H1 (cell line): ENCODE results near the gene GABBR1. TPM values are rescaled to one million over a fixed set of nuclear protein-coding genes. Genes with fewer than 3 reads are reported as not detected.

Experiments
- CTCF ChIA-PET: fragments of 300-600 bp; sonication (Branson Sonifier 250); formaldehyde crosslinking; loops from one replicate; lab custom pipeline; 2021; ENCODE audit not compliant: partially characterized antibody; lab: Charles Lee
- POLR2A ChIA-PET: fragments of 300-600 bp; sonication (Branson Sonifier 250); formaldehyde crosslinking; loops from one replicate; lab custom pipeline; 2021; ENCODE audit warnings: inconsistent platforms; ENCODE audit not compliant: partially characterized antibody; lab: Charles Lee
- DNase-seq, 2 experiments: peaks; one replicate each; pipeline versions ENCODE4 v3.0.0 to v3.0.0-alpha.2; 2010 to 2022; ENCODE audit warnings: low spot score in 2 of 2, low read depth in 1 of 2, mixed read lengths in 1 of 2
- FAIRE-seq: peaks from 2 replicates; lab custom pipeline; 2011; peaks lifted over from hg19 to GRCh38; lab: Jason Lieb, UNC
- H2AFZ ChIP-seq: 2 replicates; pipeline ENCODE4 v1.8.1; 2012; ENCODE audit warnings: low read length, inconsistent platforms
- H2AK5ac ChIP-seq: 2 replicates; pipeline ENCODE4 v1.6.1; 2013; ENCODE audit warnings: low read depth, low read length
- H2BK120ac ChIP-seq: replicated peaks from 2 replicates; pipeline ENCODE3; 2013; ENCODE audit warnings: low read depth, low read length, inconsistent platforms
- H2BK12ac ChIP-seq: 2 replicates; pipeline ENCODE4 v1.6.1; 2013; ENCODE audit warnings: low read depth, low read length
- H2BK15ac ChIP-seq: 2 replicates; pipeline ENCODE4 v1.6.1; 2013; ENCODE audit warnings: low read length
- H2BK20ac ChIP-seq: 2 replicates; pipeline ENCODE4 v1.6.1; 2013; ENCODE audit warnings: low read length
- H2BK5ac ChIP-seq: 2 replicates; pipeline ENCODE4 v1.6.1; 2013; ENCODE audit warnings: low read depth, low read length
- H3K14ac ChIP-seq: 2 replicates; pipeline ENCODE4 v1.6.1; 2013; ENCODE audit warnings: inconsistent platforms; ENCODE audit not compliant: insufficient read length
- H3K18ac ChIP-seq: 2 replicates; pipeline ENCODE4 v1.6.1; 2013; ENCODE audit warnings: low read length; ENCODE audit errors: extremely low read depth
- H3K23ac ChIP-seq: 2 replicates; pipeline ENCODE4 v1.6.1; 2013; ENCODE audit warnings: inconsistent platforms; ENCODE audit not compliant: insufficient read length
- H3K23me2 ChIP-seq: 2 replicates; pipeline ENCODE4 v1.6.1; 2013; ENCODE audit warnings: low read depth, low read length
- H3K27ac ChIP-seq: 2 replicates; pipeline ENCODE4 v1.6.1; 2011; ENCODE audit warnings: low read depth, low read length, inconsistent platforms
- H3K27me3 ChIP-seq, 4 experiments: replicated peaks in 1 of 4; 1 replicate in 1 of 4; 2 replicates in 3 of 4; pipeline versions ENCODE4 v1.6.1 to v1.8.1; 2011 to 2013; ENCODE audit warnings: low read length in 3 of 4, mild to moderate bottlenecking in 3 of 4, inconsistent platforms in 2 of 4, mixed read lengths in 2 of 4, moderate library complexity in 1 of 4; ENCODE audit not compliant: control insufficient read depth in 3 of 4, insufficient read depth in 3 of 4; ENCODE audit errors: extremely low read depth in 1 of 4
- H3K36me3 ChIP-seq, 4 experiments: 2 replicates each; pipeline versions ENCODE4 v1.6.1 to v1.8.1; 2011 to 2013; ENCODE audit warnings: mild to moderate bottlenecking in 4 of 4, low read length in 3 of 4, moderate library complexity in 2 of 4, control low read depth in 1 of 4, inconsistent platforms in 1 of 4; ENCODE audit not compliant: insufficient read depth in 4 of 4, control insufficient read depth in 2 of 4
- H3K4ac ChIP-seq: replicated peaks from 2 replicates; pipeline ENCODE3; 2013; ENCODE audit warnings: low read length, low read depth, mixed read lengths, inconsistent platforms; ENCODE audit not compliant: insufficient read length
- H3K4me1 ChIP-seq, 4 experiments: replicated peaks in 1 of 4; 1 replicate in 1 of 4; 2 replicates in 3 of 4; pipeline versions ENCODE4 v1.6.1 to v1.8.1; 2011 to 2013; ENCODE audit warnings: low read length in 3 of 4, inconsistent platforms in 2 of 4, mixed read lengths in 1 of 4; ENCODE audit not compliant: insufficient read depth in 4 of 4, control insufficient read depth in 3 of 4
- H3K4me2 ChIP-seq, 2 experiments: 2 replicates each; pipeline versions ENCODE4 v1.6.1 to v1.8.1; 2011 to 2013; ENCODE audit warnings: low read depth in 2 of 2, low read length in 2 of 2, control low read depth in 1 of 2, inconsistent platforms in 1 of 2, mild to moderate bottlenecking in 1 of 2; ENCODE audit not compliant: insufficient read depth in 1 of 2
- H3K4me3 ChIP-seq, 4 experiments: fragments of 200-600, 300-600 bp in 1 of 4; sonication (generic), shearing (Covaris generic), sonication (Bioruptor Twin) in 1 of 4; 2 replicates each; pipeline versions ENCODE4 v1.5.1 to v1.8.1; 2011 to 2016; ENCODE audit warnings: low read length in 4 of 4, low read depth in 3 of 4, control low read depth in 2 of 4, inconsistent platforms in 2 of 4, mild to moderate bottlenecking in 2 of 4, mixed read lengths in 1 of 4, moderate library complexity in 1 of 4; ENCODE audit not compliant: insufficient read depth in 2 of 4; ENCODE audit errors: extremely low read depth in 1 of 4
- H3K56ac ChIP-seq: replicated peaks from 2 replicates; pipeline ENCODE3; 2013; ENCODE audit warnings: low read depth, mild to moderate bottlenecking, mixed read lengths, low read length, inconsistent platforms; ENCODE audit not compliant: insufficient read length
- H3K79me1 ChIP-seq: 2 replicates; pipeline ENCODE4 v1.6.1; 2013; ENCODE audit warnings: low read depth, low read length, control low read depth
- H3K79me2 ChIP-seq, 2 experiments: 2 replicates each; pipeline versions ENCODE4 v1.6.1 to v1.8.1; 2012 to 2013; ENCODE audit warnings: low read length in 2 of 2, mild to moderate bottlenecking in 2 of 2, inconsistent platforms in 1 of 2; ENCODE audit not compliant: insufficient read depth in 2 of 2, control insufficient read depth in 1 of 2
- H3K9ac ChIP-seq, 4 experiments: replicated peaks in 1 of 4; 1 replicate in 1 of 4; 2 replicates in 3 of 4; pipeline versions ENCODE4 v1.6.1 to v1.8.1; 2011 to 2013; ENCODE audit warnings: low read depth in 3 of 4, low read length in 3 of 4, control low read depth in 2 of 4, mild to moderate bottlenecking in 2 of 4, moderate library complexity in 2 of 4, inconsistent platforms in 1 of 4; ENCODE audit errors: extremely low read depth in 1 of 4
- H3K9me3 ChIP-seq, 2 experiments: 2 replicates each; pipeline versions ENCODE4 v1.6.1 to v1.8.1; 2012 to 2013; ENCODE audit warnings: mild to moderate bottlenecking in 2 of 2, moderate library complexity in 2 of 2, control low read depth in 1 of 2, inconsistent platforms in 1 of 2, low read depth in 1 of 2, low read length in 1 of 2, mixed read lengths in 1 of 2; ENCODE audit not compliant: insufficient read depth in 2 of 2
- H4K20me1 ChIP-seq, 2 experiments: replicated peaks in 1 of 2; 2 replicates each; pipeline versions ENCODE3 to v1.8.1; 2011 to 2013; ENCODE audit warnings: inconsistent platforms in 2 of 2, low read length in 2 of 2, mild to moderate bottlenecking in 1 of 2; ENCODE audit not compliant: insufficient read depth in 2 of 2, control insufficient read depth in 1 of 2
- H4K5ac ChIP-seq: 2 replicates; pipeline ENCODE4 v1.6.1; 2013; ENCODE audit warnings: low read length, low read depth, mixed read lengths, inconsistent platforms; ENCODE audit not compliant: insufficient read length
- H4K8ac ChIP-seq: 2 replicates; pipeline ENCODE4 v1.8.0; 2013; ENCODE audit warnings: mild to moderate bottlenecking, moderate library complexity, low read length, inconsistent platforms; ENCODE audit not compliant: insufficient read depth; ENCODE audit errors: extremely low read depth
- H4K91ac ChIP-seq: replicated peaks from 2 replicates; pipeline ENCODE3; 2013; ENCODE audit warnings: low read length, mixed read lengths, inconsistent platforms; ENCODE audit not compliant: insufficient read length
- CEBPB ChIP-seq: IDR thresholded peaks from 2 replicates; pipeline ENCODE4 v1.6.1; 2012; ENCODE audit warnings: low read depth, low read length
- CHD2 ChIP-seq: IDR thresholded peaks from 2 replicates; pipeline ENCODE4 v1.6.1; 2012; ENCODE audit warnings: low read length, improper control_type of control experiment
- EGR1 ChIP-seq: IDR thresholded peaks from 2 replicates; pipeline ENCODE4 v1.6.1; 2011; ENCODE audit warnings: low read depth, low read length, borderline replicate concordance
- EZH2 ChIP-seq: fragments of 200-600 bp; sonication (generic); IDR thresholded peaks from 2 replicates; pipeline ENCODE4 v1.7.1; 2012; ENCODE audit warnings: low read depth, mild to moderate bottlenecking, moderate library complexity, low read length, inconsistent platforms; ENCODE audit not compliant: severe bottlenecking
- GTF2F1 ChIP-seq: IDR thresholded peaks from 2 replicates; pipeline ENCODE4 v1.6.1; 2012; ENCODE audit warnings: low read depth, low read length, improper control_type of control experiment, borderline replicate concordance
- HDAC6 ChIP-seq: IDR thresholded peaks from one replicate; pipeline ENCODE4 v1.7.1; 2012; ENCODE audit warnings: low read depth, mild to moderate bottlenecking, inconsistent platforms, low read length, moderate library complexity
- KDM4A ChIP-seq: IDR thresholded peaks from one replicate; pipeline ENCODE4 v1.7.1; 2012; ENCODE audit warnings: low read depth, mild to moderate bottlenecking, moderate library complexity, low read length, inconsistent platforms; ENCODE audit not compliant: severe bottlenecking
- MAFK ChIP-seq: IDR thresholded peaks from 2 replicates; pipeline ENCODE4 v1.6.1; 2012; ENCODE audit warnings: low read depth, mild to moderate bottlenecking, improper control_type of control experiment, low read length
- NRF1 ChIP-seq: IDR thresholded peaks from 2 replicates; pipeline ENCODE4 v1.6.1; 2011; ENCODE audit warnings: mild to moderate bottlenecking, low read depth, low read length, improper control_type of control experiment
- PHF8 ChIP-seq: fragments of 200-600 bp; sonication (generic); conservative IDR thresholded peaks from 2 replicates; pipeline ENCODE4 v1.7.1; 2012; ENCODE audit warnings: low read depth, mild to moderate bottlenecking, inconsistent platforms, low read length, moderate library complexity
- SIRT6 ChIP-seq: IDR thresholded peaks from one replicate; pipeline ENCODE4 v1.7.1; 2012; ENCODE audit warnings: low read length, inconsistent platforms
- SP4 ChIP-seq: IDR thresholded peaks from 2 replicates; pipeline ENCODE4 v1.6.1; 2012; ENCODE audit warnings: low read length, inconsistent platforms
- SUZ12 ChIP-seq: fragments of 200-600 bp; sonication (generic); IDR thresholded peaks from 2 replicates; pipeline ENCODE4 v1.6.1; 2012; ENCODE audit warnings: mild to moderate bottlenecking, inconsistent platforms, low read length, moderate library complexity, mixed read lengths
- YY1 ChIP-seq: IDR thresholded peaks from 2 replicates; pipeline ENCODE4 v1.6.1; 2011; ENCODE audit warnings: low read depth, mild to moderate bottlenecking, low read length
- WGBS, 2 experiments: shearing (Covaris generic) in 1 of 2; methylation state at CpG; one replicate each; pipeline versions ENCODE4 v1.1.6 to v1.1.7; 2013 to 2015; ENCODE audit warnings: low lambda C conversion rate in 2 of 2, mixed read lengths in 2 of 2, inconsistent platforms in 1 of 2, low coverage in 1 of 2, missing lambda C conversion rate in 1 of 2; ENCODE audit not compliant: insufficient replicate concordance in 2 of 2, insufficient coverage in 1 of 2, insufficient read length in 1 of 2; ENCODE audit errors: extremely low coverage in 1 of 2, missing lambda C conversion rate in 1 of 2; 5-methylcytosine and 5-hydroxymethylcytosine counted together
- polyA plus RNA-seq, 7 experiments: library from polyadenylated mRNA; depleted of rRNA in 3 of 7; stranded (reverse) in 5 of 7; unstranded in 2 of 7; fragments of >200 nt in 5 of 7; fragments of 200-250 nt in 2 of 7; gene quantifications; 1 replicate in 5 of 7; 2 replicates in 1 of 7; 4 replicates in 1 of 7; pipeline versions ENCODE4 v1.2.1 to v1.2.3, GENCODE V29; 2011 to 2013; ENCODE audit warnings: missing spikeins in 2 of 7, mixed read lengths in 2 of 7
- total RNA-seq: library from RNA; stranded (reverse); fragmentation: NEBNext Ultra II Directional; extraction: Animal tissue kit (Norgen Biotek cat#: 25700); gene quantifications from 2 replicates; pipeline ENCODE4 v1.2.1, GENCODE V29; 2021
- TF ChIP-seq, protein P1 (sequence below): IDR thresholded peaks from 2 replicates; pipeline ENCODE4 v1.6.1; 2011; ENCODE audit warnings: low read depth, mild to moderate bottlenecking, low read length; ENCODE audit not compliant: insufficient read depth

The GABBR1 gene
- total and polyA plus RNA-seq, 2 of the 8 experiments (the other 6 are each of a cell fraction or from before 2014, with no cell fraction given): 75.9 to 78.3 TPM

DNA sequence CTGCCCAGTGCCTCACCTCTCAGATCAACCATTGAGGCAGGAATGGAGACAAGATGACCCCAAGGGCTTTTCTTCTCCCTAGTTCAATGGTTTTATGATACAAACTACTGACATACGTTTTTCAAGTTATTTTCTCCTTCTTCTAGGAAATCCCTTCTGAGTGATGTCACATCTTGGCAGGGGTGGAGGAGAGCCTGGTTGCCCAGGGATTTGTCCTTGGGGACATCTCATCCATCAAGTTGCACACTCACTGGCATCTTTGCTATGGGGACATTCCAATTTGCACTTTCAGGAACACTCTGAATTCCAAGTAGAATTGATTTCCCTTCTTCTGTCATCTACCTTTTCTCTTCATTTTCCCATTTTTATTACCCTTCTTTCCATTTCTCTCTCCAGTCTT lies 38.0 kb upstream of the GABBR1 start:
- ChIA-PET POLR2A (interaction anchor here (0.9 to 1.2 kb wide), 3 partner anchors 10 to 38 kb away, joined by 3 to 6 read pairs (median 4); partner anchors contain the start of gene GABBR1), CTCF (interaction anchor here (0.5 to 9.4 kb wide), 10 partner anchors 9 to 196 kb away, joined by 3 to 104 read pairs (median 4); no protein-coding TSS in a partner anchor)
- Histone ChIP-seq H3K18ac (no peak overlapping the region; the same call in 1 of the 2 replicates), H3K56ac (no peak overlapping the region), H3K9ac (no peak overlapping the region), H4K91ac (no peak overlapping the region), H2BK15ac (no peak overlapping the region), H3K23ac (no peak overlapping the region), H4K8ac (no peak overlapping the region), H3K27me3 (no peaks in the 10 kb centered on the region), H3K79me1 (no peaks in the 10 kb centered on the region), H2BK20ac (peak overlapping the region; percentile 62; the same call in 1 of the 2 replicates), H3K27ac (no peak overlapping the region), H3K9me3 (no peaks in the 10 kb centered on the region), H4K20me1 (no peaks in the 10 kb centered on the region), H3K4ac (no peak overlapping the region), H3K4me3 (no peak overlapping the region), H2AK5ac (no peak overlapping the region; the same call in 1 of the 2 replicates), H4K5ac (no peak overlapping the region), H3K4me2 (no peak overlapping the region), H2BK12ac (no peak overlapping the region), H2BK120ac (no peak overlapping the region), H2BK5ac (no peak overlapping the region), H3K36me3 (no peaks in the 10 kb centered on the region), H3K14ac (no peak overlapping the region), H3K4me1 (peaks cover 2 to 18% (median 12%) of the 10 kb centered on the region in 4 experiments; a peak in 5 of 7 replicates), H3K23me2 (no peaks in the 10 kb centered on the region; the same call in 1 of the 2 replicates), H3K79me2 (no peaks in the 10 kb centered on the region), H2AFZ (no peak overlapping the region)
- FAIRE-seq (no peak), DNase-seq (no peak)
- WGBS, 2 experiments: 67% methylated on average over 1 of the region's 1 CpG; no CpG with 5 or more reads in 1 of the 2 experiments
- TF ChIP-seq SP4: no peak
- no peak for TF ChIP-seq HDAC6
- TF ChIP-seq PHF8: no peak
- no peak for TF ChIP-seq MAFK
- TF ChIP-seq, protein P1, sequence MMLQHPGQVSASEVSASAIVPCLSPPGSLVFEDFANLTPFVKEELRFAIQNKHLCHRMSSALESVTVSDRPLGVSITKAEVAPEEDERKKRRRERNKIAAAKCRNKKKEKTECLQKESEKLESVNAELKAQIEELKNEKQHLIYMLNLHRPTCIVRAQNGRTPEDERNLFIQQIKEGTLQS: no peak
- TF ChIP-seq NRF1: no peak
- no peak for TF ChIP-seq KDM4A
- no peak for TF ChIP-seq GTF2F1
- TF ChIP-seq SIRT6: no peak
- TF ChIP-seq YY1: no peak
- TF ChIP-seq CEBPB: no peak
- TF ChIP-seq EGR1: no peak
- no peak for TF ChIP-seq SUZ12
- TF ChIP-seq CHD2: no peak
- TF ChIP-seq EZH2: no peak
